ENCODE results near the gene TRA2B. TPM values are rescaled to one million over a fixed set of nuclear protein-coding genes. Genes with fewer than 3 reads are reported as not detected.

Gene TRA2B
- total and polyA plus RNA-seq, 7 donors, result 62.5 to 159 (median 113) TPM

GRCh38 chr3:185976977-185977678 is 39.3 kb upstream of the TRA2B start:
- Histone ChIP-seq H3K4me3 (no peak overlapping the region), H3K27ac (no peak overlapping the region), H3K36me3 (no peaks in the 10 kb centered on the region), H3K9me3 (no peaks in the 10 kb centered on the region), H3K4me1 (no peaks in the 10 kb centered on the region), H3K27me3 (no peaks in the 10 kb centered on the region)
- intact Hi-C loops (cut with DNase I), result no loop called here
- TF ChIP-seq CTCF (IDR thresholded peaks at IDR 0.05) (peak in 3 of 4 experiments; percentile 46 to 80 (median 58)), POLR2A (IDR thresholded peaks at IDR 0.05) (no peak)
- peak; percentile 82 for DNase-seq
- WGBS, 2 donors, result 39 to 46% methylated on average over 6 of the region's 6 CpGs

GRCh38 chr3:185976100-185976499 is 38.3 kb upstream of the TRA2B start:
- TF ChIP-seq CTCF (IDR thresholded peaks at IDR 0.05) (no peak), POLR2AphosphoS5 (IDR thresholded peaks at IDR 0.05) (no peak), EP300 (IDR thresholded peaks at IDR 0.05) (no peak), POLR2A (IDR thresholded peaks at IDR 0.05) (no peak)
- DNase-seq, result no peak
- Histone ChIP-seq H3K27me3 (no peaks in the 10 kb centered on the region), H3K27ac (no peak overlapping the region), H3K4me3 (no peak overlapping the region), H3K9me3 (no peaks in the 10 kb centered on the region), H3K36me3 (no peaks in the 10 kb centered on the region), H3K4me1 (no peaks in the 10 kb centered on the region)
- intact Hi-C loops (cut with DNase I), result no loop called here
- WGBS, 2 donors, result 91 to 93% methylated on average over 2 of the region's 2 CpGs

GRCh38 chr3:185971579-185971978 is 33.8 kb upstream of the TRA2B start:
- Histone ChIP-seq H3K9me3 (no peaks in the 10 kb centered on the region), H3K36me3 (no peaks in the 10 kb centered on the region), H3K27ac (no peak overlapping the region), H3K4me3 (no peak overlapping the region), H3K27me3 (no peaks in the 10 kb centered on the region), H3K4me1 (no peaks in the 10 kb centered on the region)
- TF ChIP-seq POLR2A (IDR thresholded peaks at IDR 0.05) (no peak), EP300 (IDR thresholded peaks at IDR 0.05) (no peak), CTCF (IDR thresholded peaks at IDR 0.05) (no peak), POLR2AphosphoS5 (IDR thresholded peaks at IDR 0.05) (no peak)
- intact Hi-C loops (cut with DNase I), result no loop called here
- DNase-seq, result no peak
- WGBS, 2 donors, result 95% methylated on average over 18 of the region's 18 CpGs

GRCh38 chr3:185968168-185968567 is 30.4 kb upstream of the TRA2B start:
- Histone ChIP-seq H3K36me3 (no peaks in the 10 kb centered on the region), H3K27ac (no peak overlapping the region), H3K27me3 (no peaks in the 10 kb centered on the region), H3K9me3 (peaks cover 0 to 4% (median 0%) of the 10 kb centered on the region in 4 donors), H3K4me3 (no peak overlapping the region), H3K4me1 (no peaks in the 10 kb centered on the region)
- TF ChIP-seq POLR2AphosphoS5 (IDR thresholded peaks at IDR 0.05), result no peak
- no peak for TF ChIP-seq POLR2A (IDR thresholded peaks at IDR 0.05)
- TF ChIP-seq EP300 (IDR thresholded peaks at IDR 0.05), result no peak
- no peak for TF ChIP-seq CTCF (IDR thresholded peaks at IDR 0.05)
- no peak for DNase-seq
- WGBS, 2 donors, result 80 to 89% methylated on average over 2 of the region's 2 CpGs
- intact Hi-C loops (cut with DNase I), result no loop called here

- H3K9me3 ChIP-seq, result peaks cover 0 to 4% (median 0%) of the 10 kb centered on the region in 4 donors
- TF ChIP-seq POLR2AphosphoS5 (IDR thresholded peaks at IDR 0.05) (no peak), EP300 (IDR thresholded peaks at IDR 0.05) (no peak), CTCF (IDR thresholded peaks at IDR 0.05) (no peak), POLR2A (IDR thresholded peaks at IDR 0.05) (no peak)
- no peaks in the 10 kb centered on the region for H3K4me1 ChIP-seq
- no peaks in the 10 kb centered on the region for H3K36me3 ChIP-seq
- DNase-seq, result no peak
- H3K4me3 ChIP-seq, result no peak overlapping the region
- intact Hi-C loops (cut with DNase I), result no loop called here
- H3K27me3 ChIP-seq, result no peaks in the 10 kb centered on the region
- WGBS, 2 donors, result 78 to 81% methylated on average over 2 of the region's 2 CpGs
- H3K27ac ChIP-seq, result no peak overlapping the region
Measured at GRCh38 chr3:185966655-185967054, 28.8 kb upstream of the TRA2B start.
